Cortex of kidney (tissue), 1 donor: ENCODE data around the gene ZYG11A.
"Not testable (repeated sequence)": the region's sequence is repeated elsewhere in the genome, so short reads cannot be mapped to it uniquely, and the experiment has no call there.

Experiments
- DNase-seq: peaks from one replicate; lab custom pipeline; 2025; lab: John Stamatoyannopoulos, UW

The ZYG11A gene

GRCh38 chr1:52842643-52843310 is at the start of gene ZYG11A:
Gene ZYG11A, plus strand, starts transcription at chr1:52842760. Its CDS starts 124 bp downstream, at chr1:52842884.
- no peak for DNase-seq

- not testable (repeated sequence) for DNase-seq
Observed at GRCh38 chr1:52793717-52794116, 48.8 kb upstream of the ZYG11A start.

- DNase-seq = no peak
Observed at GRCh38 chr1:52795464-52795863, 47.1 kb upstream of the ZYG11A start.

GRCh38 chr1:52798331-52798730 is 44.2 kb upstream of the ZYG11A start:
- no peak for DNase-seq

- no peak for DNase-seq
Observed at GRCh38 chr1:52801011-52801410, 41.5 kb upstream of the ZYG11A start.

GRCh38 chr1:52804083-52804482 is 38.5 kb upstream of the ZYG11A start:
- not testable (repeated sequence) for DNase-seq

GRCh38 chr1:52814465-52814864 is 28.1 kb upstream of the ZYG11A start:
- no peak for DNase-seq

GRCh38 chr1:52820830-52821229 is 21.7 kb upstream of the ZYG11A start:
- not testable (repeated sequence) for DNase-seq

GRCh38 chr1:52825868-52826267 is 16.7 kb upstream of the ZYG11A start:
- no peak for DNase-seq

- no peak for DNase-seq
Observed at GRCh38 chr1:52834798-52835197, 7.8 kb upstream of the ZYG11A start.

GRCh38 chr1:52836035-52836434 is 6.5 kb upstream of the ZYG11A start:
- DNase-seq = no peak

GRCh38 chr1:52839175-52839574 is 3.4 kb upstream of the ZYG11A start:
- not testable (repeated sequence) for DNase-seq

- not testable (repeated sequence) for DNase-seq
Observed at GRCh38 chr1:52845119-52845518, 2.6 kb downstream of the ZYG11A start.

GRCh38 chr1:52848423-52848822 is 5.9 kb downstream of the ZYG11A start:
- DNase-seq = no peak

GRCh38 chr1:52850951-52851350 is 8.4 kb downstream of the ZYG11A start:
- DNase-seq = no peak

- DNase-seq = no peak
Observed at GRCh38 chr1:52852854-52853253, 10.3 kb downstream of the ZYG11A start.

GRCh38 chr1:52855584-52855983 is 13.0 kb downstream of the ZYG11A start:
- no peak for DNase-seq

GRCh38 chr1:52856026-52856425 is 13.5 kb downstream of the ZYG11A start:
- DNase-seq = no peak

- DNase-seq = no peak
Observed at GRCh38 chr1:52857443-52857842, 14.9 kb downstream of the ZYG11A start.

- no peak for DNase-seq
Observed at GRCh38 chr1:52862666-52863458, 20.3 kb downstream of the ZYG11A start.

GRCh38 chr1:52867087-52867863 is 24.7 kb downstream of the ZYG11A start:
- DNase-seq = no peak

- not testable (repeated sequence) for DNase-seq
Observed at GRCh38 chr1:52869727-52870126, 27.2 kb downstream of the ZYG11A start.

- no peak for DNase-seq
Observed at GRCh38 chr1:52876843-52877242, 34.3 kb downstream of the ZYG11A start.
